ENCODE data around the gene MGMT. TPM values are rescaled to one million over a fixed set of nuclear protein-coding genes. Genes with fewer than 3 reads are reported as not detected.

The MGMT gene
- total and polyA plus RNA-seq, 4 donors: 28.2 to 79.1 (median 46.0) TPM

- H3K9me3 ChIP-seq (ENCODE audit: control insufficient read depth in 4 of 4, low read length in 3 of 4): no peaks in the 10 kb centered on the region
- no peak overlapping the region for H3K9ac ChIP-seq (ENCODE audit: low read depth in 1 of 2, low read length in 2 of 2)
- no peaks in the 10 kb centered on the region for H3K27me3 ChIP-seq (ENCODE audit: control insufficient read depth in 4 of 4, insufficient read depth in 4 of 4, low read length in 3 of 4)
- no peak for DNase-seq (ENCODE audit: low spot score)
- TF ChIP-seq GABPA (IDR thresholded peaks at IDR 0.05 in 1 of 2, conservative IDR thresholded peaks at IDR 0.05 in 1 of 2) (no peak), REST (IDR thresholded peaks at IDR 0.05) (no peak), CTCF (IDR thresholded peaks at IDR 0.05; ENCODE audit: low read depth, low read length, missing input control) (no peak), ZBTB33 (IDR thresholded peaks at IDR 0.05) (no peak), MAX (IDR thresholded peaks at IDR 0.05) (no peak), HNF4A (conservative IDR thresholded peaks at IDR 0.05) (no peak), EGR1 (IDR thresholded peaks at IDR 0.05; ENCODE audit: low read depth in 2 of 2) (no peak), FOXA1 (IDR thresholded peaks at IDR 0.05) (no peak), HNF4G (IDR thresholded peaks at IDR 0.05) (no peak), FOXA2 (IDR thresholded peaks at IDR 0.05) (no peak)
- no peak overlapping the region for H3K4me3 ChIP-seq (ENCODE audit: low read depth in 1 of 3, low read length in 3 of 3)
- peaks cover 0 to 10% (median 4%) of the 10 kb centered on the region in 4 donors for H3K4me1 ChIP-seq (ENCODE audit: control insufficient read depth in 4 of 4, insufficient read depth in 4 of 4, low read length in 3 of 4)
- no peaks in the 10 kb centered on the region for H3K36me3 ChIP-seq (ENCODE audit: control insufficient read depth in 4 of 4, insufficient read depth in 3 of 4, low read depth in 1 of 4, low read length in 3 of 4)
- no peak overlapping the region for H3K27ac ChIP-seq (ENCODE audit: low read depth in 1 of 2, low read length in 2 of 2)
- 98% methylated on average over 26 of the region's 26 CpGs for WGBS
Observed at GRCh38 chr10:129520440-129521080, 53.5 kb downstream of the MGMT start.

- Histone ChIP-seq H3K4me3 (ENCODE audit: low read depth in 1 of 3, low read length in 3 of 3) (no peak overlapping the region), H3K27ac (ENCODE audit: low read depth in 1 of 2, low read length in 2 of 2) (no peak overlapping the region), H3K4me1 (ENCODE audit: control insufficient read depth in 4 of 4, insufficient read depth in 4 of 4, low read length in 3 of 4) (peaks cover 0 to 10% (median 4%) of the 10 kb centered on the region in 4 donors), H3K36me3 (ENCODE audit: control insufficient read depth in 4 of 4, insufficient read depth in 3 of 4, low read depth in 1 of 4, low read length in 3 of 4) (no peaks in the 10 kb centered on the region), H3K9me3 (ENCODE audit: control insufficient read depth in 4 of 4, low read length in 3 of 4) (no peaks in the 10 kb centered on the region), H3K9ac (ENCODE audit: low read depth in 1 of 2, low read length in 2 of 2) (no peak overlapping the region), H3K27me3 (ENCODE audit: control insufficient read depth in 4 of 4, insufficient read depth in 4 of 4, low read length in 3 of 4) (no peaks in the 10 kb centered on the region)
- DNase-seq (ENCODE audit: low spot score): no peak
- WGBS: 94% methylated on average over 22 of the region's 22 CpGs
- no peak for TF ChIP-seq ATF3 (IDR thresholded peaks at IDR 0.05)
- TF ChIP-seq REST (IDR thresholded peaks at IDR 0.05): no peak
- TF ChIP-seq ZBTB33 (IDR thresholded peaks at IDR 0.05): no peak
- no peak for TF ChIP-seq CTCF (IDR thresholded peaks at IDR 0.05; ENCODE audit: low read depth, low read length, missing input control)
Observed at GRCh38 chr10:129521161-129522025, 54.4 kb downstream of the MGMT start.

Measured in liver (tissue), 9 donors.